IMR-90 (cell line): ENCODE data around the gene CKS1B. TPM values are rescaled to one million over a fixed set of nuclear protein-coding genes. Genes with fewer than 3 reads are reported as not detected.

Source experiments
- ATAC-seq: fragments of 200-7000 bp; cut with Tn5 transposase; 2 replicates; pipeline ENCODE4 v1.9.1; 2020; ENCODE audit warnings: low read depth, mild to moderate bottlenecking, moderate library complexity
- BruUV-seq: library from RNA; stranded (reverse); fragments of 400-500 nt; replicated peaks from 2 replicates; lab custom pipeline; 2021; lab: Mats Ljungman, UMichigan
- CTCF ChIA-PET: fragments of 300-600 bp; formaldehyde crosslinking; extraction: SDS; loops from one replicate; lab custom pipeline; 2021; ENCODE audit warnings: antibody characterized with exemption; lab: Yijun Ruan, JAX
- POLR2A ChIA-PET: fragments of 300-600 bp; sonication (Branson Sonifier 250); formaldehyde crosslinking; loops from one replicate; lab custom pipeline; 2022; ENCODE audit warnings: antibody characterized with exemption; ENCODE audit not compliant: unreplicated experiment; lab: Charles Lee
- DNase-seq: peaks from one replicate; pipeline ENCODE4 v3.0.0; 2013
- H2AFZ ChIP-seq: replicated peaks from 2 replicates; pipeline ENCODE3; 2013; ENCODE audit warnings: low read length, mild to moderate bottlenecking; ENCODE audit not compliant: poor library complexity
- H2AK5ac ChIP-seq: 2 replicates; pipeline ENCODE4 v1.6.1; 2013; ENCODE audit warnings: low read depth, low read length, inconsistent platforms
- H2AK9ac ChIP-seq: replicated peaks from 2 replicates; pipeline ENCODE3; 2013; ENCODE audit warnings: mild to moderate bottlenecking, low read depth, low read length, moderate library complexity; ENCODE audit not compliant: poor library complexity
- H2BK120ac ChIP-seq: 2 replicates; pipeline ENCODE4 v1.6.1; 2013; ENCODE audit warnings: low read depth, low read length, inconsistent platforms
- H2BK15ac ChIP-seq: 3 replicates; pipeline ENCODE4 v1.6.1; 2013; ENCODE audit warnings: low read depth, low read length, inconsistent platforms
- H2BK20ac ChIP-seq: 2 replicates; pipeline ENCODE4 v1.6.1; 2013; ENCODE audit warnings: low read depth, mild to moderate bottlenecking, inconsistent platforms, low read length, moderate library complexity
- H2BK5ac ChIP-seq: 2 replicates; pipeline ENCODE4 v1.6.1; 2013; ENCODE audit warnings: mild to moderate bottlenecking, low read depth, low read length, inconsistent platforms; ENCODE audit not compliant: poor library complexity, severe bottlenecking
- H3K14ac ChIP-seq: replicated peaks from 2 replicates; pipeline ENCODE4 v1.6.1; 2013; ENCODE audit warnings: low read depth, low read length, inconsistent platforms
- H3K18ac ChIP-seq: 2 replicates; pipeline ENCODE4 v1.6.1; 2013; ENCODE audit warnings: low read depth, low read length, control low read depth
- H3K23ac ChIP-seq: 2 replicates; pipeline ENCODE4 v1.6.1; 2013; ENCODE audit warnings: low read depth, low read length, inconsistent platforms
- H3K27ac ChIP-seq: 2 replicates; pipeline ENCODE4 v1.5.1; 2013; ENCODE audit warnings: mild to moderate bottlenecking, control low read depth, low read length; ENCODE audit not compliant: insufficient read depth
- H3K27me3 ChIP-seq: 2 replicates; pipeline ENCODE4 v1.6.1; 2013; ENCODE audit warnings: low read length; ENCODE audit not compliant: control insufficient read depth, insufficient read depth
- H3K36me3 ChIP-seq: 2 replicates; pipeline ENCODE4 v1.6.1; 2013; ENCODE audit warnings: low read length, mixed read lengths; ENCODE audit not compliant: control insufficient read depth, insufficient read depth
- H3K4ac ChIP-seq: 2 replicates; pipeline ENCODE4 v1.6.1; 2013; ENCODE audit warnings: low read depth, low read length, inconsistent platforms
- H3K4me1 ChIP-seq: 2 replicates; pipeline ENCODE4 v1.6.1; 2013; ENCODE audit warnings: low read length, mixed read lengths; ENCODE audit not compliant: control insufficient read depth, insufficient read depth
- H3K4me2 ChIP-seq: 2 replicates; pipeline ENCODE4 v1.6.1; 2013; ENCODE audit warnings: low read depth, mild to moderate bottlenecking, control low read depth, low read length, moderate library complexity
- H3K4me3 ChIP-seq: 2 replicates; pipeline ENCODE4 v1.5.1; 2013; ENCODE audit warnings: low read depth, mild to moderate bottlenecking, control low read depth, low read length, moderate library complexity; ENCODE audit not compliant: insufficient read depth
- H3K56ac ChIP-seq: 2 replicates; pipeline ENCODE4 v1.6.1; 2013; ENCODE audit warnings: low read length, inconsistent platforms; ENCODE audit not compliant: insufficient read depth; ENCODE audit errors: extremely low read depth
- H3K79me1 ChIP-seq, 2 experiments: 2 replicates each; pipeline ENCODE4 v1.6.1; 2013; ENCODE audit warnings: low read length in 2 of 2, inconsistent platforms in 1 of 2, low read depth in 1 of 2
- H3K9ac ChIP-seq: 2 replicates; pipeline ENCODE4 v1.6.1; 2013; ENCODE audit warnings: low read depth, low read length, control low read depth
- H3K9me1 ChIP-seq: 2 replicates; pipeline ENCODE4 v1.6.1; 2013; ENCODE audit warnings: low read length, inconsistent platforms; ENCODE audit not compliant: insufficient read depth
- H3K9me3 ChIP-seq: 2 replicates; pipeline ENCODE4 v1.6.1; 2013; ENCODE audit warnings: low read length; ENCODE audit not compliant: control insufficient read depth, insufficient read depth
- H4K20me1 ChIP-seq: 2 replicates; pipeline ENCODE4 v1.6.1; 2013; ENCODE audit warnings: low read length, inconsistent platforms; ENCODE audit not compliant: insufficient read depth
- H4K5ac ChIP-seq: 2 replicates; pipeline ENCODE4 v1.6.1; 2013; ENCODE audit warnings: mild to moderate bottlenecking, low read depth, low read length, control low read depth
- H4K8ac ChIP-seq, 2 experiments: 2 replicates each; pipeline ENCODE4 v1.6.1; 2013; ENCODE audit warnings: low read depth in 2 of 2, low read length in 2 of 2, control low read depth in 1 of 2, inconsistent platforms in 1 of 2
- H4K91ac ChIP-seq: 2 replicates; pipeline ENCODE4 v1.6.1; 2013; ENCODE audit warnings: low read depth, low read length, inconsistent platforms; ENCODE audit not compliant: insufficient read depth
- BHLHE40 ChIP-seq: fragments of 150-350 bp; IDR thresholded peaks from 2 replicates; pipeline ENCODE4 v1.6.1; 2016; ENCODE audit warnings: mild to moderate bottlenecking, low read depth, low read length
- CHD1 ChIP-seq: IDR thresholded peaks from 2 replicates; pipeline ENCODE4 v1.6.1; 2012; ENCODE audit warnings: low read depth, low read length, improper control_type of control experiment
- MAZ ChIP-seq: IDR thresholded peaks from 2 replicates; pipeline ENCODE4 v1.6.1; 2012; ENCODE audit warnings: low read depth, mild to moderate bottlenecking, low read length, improper control_type of control experiment, moderate library complexity, borderline replicate concordance
- MXI1 ChIP-seq: IDR thresholded peaks from 2 replicates; pipeline ENCODE4 v1.6.1; 2012; ENCODE audit warnings: low read depth, mild to moderate bottlenecking, low read length, moderate library complexity, borderline replicate concordance
- RAD21 ChIP-seq: IDR thresholded peaks from 2 replicates; pipeline ENCODE4 v1.6.1; 2012; ENCODE audit warnings: low read length, improper control_type of control experiment
- RFX5 ChIP-seq: IDR thresholded peaks from 2 replicates; pipeline ENCODE4 v1.8.0; 2012; ENCODE audit warnings: low read depth, mild to moderate bottlenecking, low read length, moderate library complexity
- SMC3 ChIP-seq: fragments of 150-350 bp; IDR thresholded peaks from 2 replicates; pipeline ENCODE4 v1.6.1; 2016; ENCODE audit warnings: low read depth, mild to moderate bottlenecking, antibody characterized with exemption, low read length, moderate library complexity
- WGBS, 2 experiments: methylation state at CpG; one replicate each; pipeline versions ENCODE4 v1.1.5 to v1.1.7; 2013; ENCODE audit warnings: missing lambda C conversion rate in 2 of 2; ENCODE audit not compliant: insufficient read length in 1 of 2; ENCODE audit errors: extremely low coverage in 2 of 2; 5-methylcytosine and 5-hydroxymethylcytosine counted together
- dilution Hi-C: fragments of 300-500 bp; cut with HindIII; formaldehyde crosslinking; loops from one replicate; pipeline ENCODE4 v1.14.3; 2018; ENCODE audit warnings: low sequenced_read_pairs; ENCODE audit not compliant: unreplicated experiment
- in situ Hi-C: fragments of 300-500 bp; cut with MboI; formaldehyde crosslinking; loops from 3 replicates; pipeline ENCODE4 v1.14.3; 2019; ENCODE audit warnings: low sequenced_read_pairs, inconsistent platforms, mixed read lengths
- intact Hi-C: fragments of 100-400 bp; cut with micrococcal nuclease; formaldehyde crosslinking; loops from 2 replicates; pipeline ENCODE4 v1.10.0; 2022
- polyA plus RNA-seq, 3 experiments: library from polyadenylated mRNA; depleted of rRNA; stranded (reverse); fragments of >200 nt; gene quantifications; 2 replicates each; pipeline ENCODE4 v1.2.3, GENCODE V29; 2012; ENCODE audit warnings: low replicate concordance in 1 of 3
- total RNA-seq: library from RNA; depleted of rRNA; stranded (reverse); fragments of >200 nt; gene quantifications from 2 replicates; pipeline ENCODE4 v1.2.3, GENCODE V29; 2012
- TF ChIP-seq, protein P1 (sequence below): conservative IDR thresholded peaks from 2 replicates; pipeline ENCODE4 v1.5.1; 2012; ENCODE audit warnings: mild to moderate bottlenecking, low read depth, low read length, improper control_type of control experiment

Gene CKS1B
- total and polyA plus RNA-seq, 2 of the 4 experiments (the other 2 are of a cell fraction) = 140 to 195 TPM

DNA sequence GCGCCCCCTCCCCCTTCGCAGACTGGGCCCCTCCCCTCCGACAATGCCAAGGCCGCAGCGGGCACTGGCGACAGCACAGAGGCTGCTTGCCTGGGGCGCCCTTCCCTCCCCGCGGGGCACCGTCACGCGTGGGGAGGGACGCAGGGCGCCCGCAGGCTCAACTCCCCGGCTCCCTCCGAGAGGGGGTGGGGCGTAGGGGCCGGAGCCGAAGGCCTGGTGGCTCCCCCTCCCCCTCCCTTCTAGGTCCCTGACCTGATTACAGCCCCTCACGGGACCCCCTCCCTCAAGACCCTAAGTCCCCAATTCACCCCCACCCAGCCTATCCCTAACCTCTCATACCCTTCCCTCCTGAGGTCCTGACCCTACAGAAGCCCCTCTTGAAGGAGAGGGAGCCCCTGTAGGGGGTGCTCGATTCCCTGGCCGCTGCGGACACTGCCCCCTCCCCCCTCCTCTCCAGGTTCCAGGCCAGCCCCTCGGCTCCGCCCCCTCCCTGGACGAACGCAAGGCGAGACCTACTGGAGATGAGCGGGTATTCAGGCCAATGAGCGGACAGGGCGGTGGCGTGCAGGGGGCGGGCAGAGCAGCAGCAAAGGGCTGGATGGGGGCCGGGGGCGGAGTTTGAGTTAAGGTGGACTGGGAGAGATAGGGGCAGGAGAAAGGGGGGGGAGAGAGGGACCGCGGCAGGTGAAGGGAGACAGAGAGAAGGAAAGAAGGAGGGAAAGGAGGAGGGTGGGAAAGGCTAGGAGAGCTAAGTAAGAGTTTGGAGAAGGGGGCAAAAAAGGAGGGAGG is 27.4 kb downstream of the CKS1B start:
- Histone ChIP-seq H3K14ac (peak overlapping the region; percentile 87), H2BK20ac (peak overlapping the region; percentile 70; the same call in 1 of the 2 replicates), H3K4me2 (peak overlapping the region; percentile 97), H2BK120ac (peak overlapping the region; percentile 93), H3K18ac (peak overlapping the region; percentile 96), H2BK5ac (peak overlapping the region; percentile 94), H4K91ac (peak overlapping the region; percentile 94), H3K4me1 (peaks cover 21% of the 10 kb centered on the region), H3K4ac (peak overlapping the region; percentile 87), H2BK15ac (peak overlapping the region; percentile 95; the same call in 2 of the 3 replicates), H2AK9ac (peak overlapping the region; percentile 99), H3K27me3 (no peaks in the 10 kb centered on the region), H3K23ac (peak overlapping the region; percentile 97), H3K9me3 (no peaks in the 10 kb centered on the region), H4K5ac (peak overlapping the region; percentile 89; the same call in 1 of the 2 replicates), H4K20me1 (no peaks in the 10 kb centered on the region), H2AK5ac (peak overlapping the region; percentile 97), H3K4me3 (peak overlapping the region; percentile 75), H3K9me1 (peaks cover 12% of the 10 kb centered on the region), H3K79me1 (peaks cover 14 to 59% of the 10 kb centered on the region in 2 experiments), H2AFZ (peak overlapping the region; percentile 92), H3K9ac (peak overlapping the region; percentile 89), H3K27ac (peak overlapping the region; percentile 99), H4K8ac (peak overlapping the region; percentile 11 to 92; a peak in 3 of 4 replicates), H3K36me3 (no peaks in the 10 kb centered on the region; the same call in none of the 2 replicates), H3K56ac (peak overlapping the region; percentile 47; the same call in 1 of the 2 replicates)
- no TSS peak for BruUV-seq
- ChIA-PET POLR2A (no interaction called here), CTCF (interaction anchor here (0.9 kb wide), 1 partner anchor 31 kb away, joined by 4 read pairs; the partner anchor contains the start of gene SHC1)
- dilution Hi-C loops = no loop called here
- TF ChIP-seq MAZ (peak; percentile 95), CHD1 (no peak), BHLHE40 (peak; percentile 94), SMC3 (0 out of 2 replicates have a peak, but pooled peaks have one; percentile 1), RAD21 (0 out of 2 replicates have a peak, but pooled peaks have one; percentile 11), RFX5 (no peak), MXI1 (peak; percentile 12; the same call in 1 of the 2 replicates)
- TF ChIP-seq, protein P1, sequence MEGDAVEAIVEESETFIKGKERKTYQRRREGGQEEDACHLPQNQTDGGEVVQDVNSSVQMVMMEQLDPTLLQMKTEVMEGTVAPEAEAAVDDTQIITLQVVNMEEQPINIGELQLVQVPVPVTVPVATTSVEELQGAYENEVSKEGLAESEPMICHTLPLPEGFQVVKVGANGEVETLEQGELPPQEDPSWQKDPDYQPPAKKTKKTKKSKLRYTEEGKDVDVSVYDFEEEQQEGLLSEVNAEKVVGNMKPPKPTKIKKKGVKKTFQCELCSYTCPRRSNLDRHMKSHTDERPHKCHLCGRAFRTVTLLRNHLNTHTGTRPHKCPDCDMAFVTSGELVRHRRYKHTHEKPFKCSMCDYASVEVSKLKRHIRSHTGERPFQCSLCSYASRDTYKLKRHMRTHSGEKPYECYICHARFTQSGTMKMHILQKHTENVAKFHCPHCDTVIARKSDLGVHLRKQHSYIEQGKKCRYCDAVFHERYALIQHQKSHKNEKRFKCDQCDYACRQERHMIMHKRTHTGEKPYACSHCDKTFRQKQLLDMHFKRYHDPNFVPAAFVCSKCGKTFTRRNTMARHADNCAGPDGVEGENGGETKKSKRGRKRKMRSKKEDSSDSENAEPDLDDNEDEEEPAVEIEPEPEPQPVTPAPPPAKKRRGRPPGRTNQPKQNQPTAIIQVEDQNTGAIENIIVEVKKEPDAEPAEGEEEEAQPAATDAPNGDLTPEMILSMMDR = peak; percentile 50
- in situ Hi-C loops = no loop called here
- DNase-seq = peak; percentile 99
- 0% methylated on average over 8 of the region's 38 CpGs; no CpG with 5 or more reads in 1 of the 2 experiments for WGBS, 2 experiments
- peak; percentile 84 for ATAC-seq
- intact Hi-C loops = loop anchor here (1.0 to 5.0 kb wide), 3 partner anchors 30 to 65 kb away; partner anchors contain the start of genes ADAM15 and PMVK
